GM19238 (cell line): Measurements from ENCODE around the gene RO60.

Experiments
- DNase-seq: peaks from one replicate; pipeline ENCODE4 v3.0.0; 2011; ENCODE audit warnings: low spot score; ENCODE audit not compliant: insufficient read length

RO60 gene

GRCh38 chr1:193108471-193108870 lies 49.1 kb downstream of the RO60 start:
- no peak for DNase-seq
